Islet of Langerhans (tissue), 1 donor: Measurements from ENCODE around the gene FANCB.

ENCODE experiments used
- FAIRE-seq: peaks from one replicate; lab custom pipeline; 2011; peaks lifted over from hg19 to GRCh38; lab: Jason Lieb, UNC

FANCB gene

GRCh38 chrX:14832586-14832985, 40.3 kb downstream of the FANCB start:
- no peak for FAIRE-seq

- FAIRE-seq: no peak
These were observed 40.7 kb downstream of the FANCB start for GRCh38 chrX:14832151-14832550.

DNA sequence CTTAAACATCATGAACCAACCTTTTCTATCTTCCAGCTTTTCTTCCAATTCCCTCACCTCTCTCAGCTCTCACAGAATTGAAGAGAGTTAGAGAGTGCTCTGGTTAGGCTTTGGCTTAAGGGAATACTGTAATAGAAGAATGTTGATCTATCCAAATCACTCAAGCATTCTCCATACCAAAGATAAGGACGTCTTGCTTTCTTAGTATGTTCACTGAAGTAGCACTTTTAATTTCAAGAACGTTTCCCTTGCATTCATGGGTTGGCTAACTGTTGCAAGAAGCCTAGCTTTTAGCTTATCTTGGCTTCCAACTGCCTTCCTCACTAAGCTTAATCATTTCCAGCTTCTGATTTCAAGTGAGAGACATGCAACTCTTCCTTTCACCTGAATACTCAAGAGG, 43.2 kb downstream of the FANCB start:
- FAIRE-seq: no peak

- FAIRE-seq: no peak
These were observed 46.5 kb downstream of the FANCB start for GRCh38 chrX:14826319-14826718.

DNA sequence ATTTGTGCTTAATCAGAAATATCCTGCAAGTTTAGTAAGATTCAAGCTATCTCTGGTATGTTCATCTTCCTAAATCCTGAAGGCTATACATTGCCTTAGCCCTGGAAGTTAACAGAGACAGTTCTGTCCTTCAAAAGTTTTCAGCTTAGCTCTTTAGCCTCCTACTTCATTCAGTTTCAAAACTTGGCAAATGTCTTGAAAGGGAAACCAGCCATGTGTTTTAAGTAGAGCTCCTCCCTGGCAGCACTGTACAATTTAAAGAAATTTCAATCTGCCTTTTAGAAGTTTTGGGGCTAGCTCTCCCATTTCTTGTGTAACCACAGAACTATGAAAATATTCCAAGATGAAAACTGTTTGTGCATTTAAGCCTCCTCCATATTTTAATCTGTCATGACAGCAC, 47.0 kb downstream of the FANCB start:
- FAIRE-seq: no peak

- FAIRE-seq: no peak
These were observed 53.1 kb downstream of the FANCB start for GRCh38 chrX:14819769-14820168.

DNA sequence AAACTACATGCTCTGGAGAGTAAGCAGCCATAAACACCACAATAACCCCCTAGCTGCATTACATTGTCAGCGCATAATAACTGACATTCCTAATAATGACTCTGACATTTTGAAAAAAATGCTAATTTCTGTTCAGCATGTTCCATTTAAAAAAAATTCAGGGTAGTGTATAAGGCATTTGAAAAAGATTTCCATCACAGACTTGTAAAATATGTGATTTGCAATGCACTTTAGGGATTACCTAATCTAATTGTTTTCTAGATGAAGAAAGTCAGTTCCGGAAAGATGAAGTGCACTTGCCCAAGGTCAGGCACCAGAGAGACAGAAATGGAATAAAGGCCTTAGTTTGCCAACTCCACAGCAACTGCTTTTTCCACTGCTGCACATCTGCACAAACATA, 55.3 kb downstream of the FANCB start:
- FAIRE-seq: no peak

- FAIRE-seq: no peak
These were observed 69.7 kb downstream of the FANCB start for GRCh38 chrX:14802943-14803710.

GRCh38 chrX:14801136-14801535, 71.7 kb downstream of the FANCB start:
- FAIRE-seq: no peak

- FAIRE-seq: no peak
These were observed 74.0 kb downstream of the FANCB start for GRCh38 chrX:14798805-14799397.
